Stimulated activated CD4-positive, alpha-beta T cell treated with anti-CD3 and anti-CD28 coated beads, Interleukin-15, amount 100 ng/mL, for 48 hours (primary cell): ENCODE results near the gene RPS18.
"Not testable (repeated sequence)": the region's sequence is repeated elsewhere in the genome, so short reads cannot be mapped to it uniquely, and the experiment has no call there.

ENCODE experiments used
- DNase-seq, 2 donors: peaks; one replicate each; pipeline ENCODE4 v3.0.0-alpha.2; 2020; ENCODE audit warnings: low read depth in 2 of 2

Gene RPS18

DNA sequence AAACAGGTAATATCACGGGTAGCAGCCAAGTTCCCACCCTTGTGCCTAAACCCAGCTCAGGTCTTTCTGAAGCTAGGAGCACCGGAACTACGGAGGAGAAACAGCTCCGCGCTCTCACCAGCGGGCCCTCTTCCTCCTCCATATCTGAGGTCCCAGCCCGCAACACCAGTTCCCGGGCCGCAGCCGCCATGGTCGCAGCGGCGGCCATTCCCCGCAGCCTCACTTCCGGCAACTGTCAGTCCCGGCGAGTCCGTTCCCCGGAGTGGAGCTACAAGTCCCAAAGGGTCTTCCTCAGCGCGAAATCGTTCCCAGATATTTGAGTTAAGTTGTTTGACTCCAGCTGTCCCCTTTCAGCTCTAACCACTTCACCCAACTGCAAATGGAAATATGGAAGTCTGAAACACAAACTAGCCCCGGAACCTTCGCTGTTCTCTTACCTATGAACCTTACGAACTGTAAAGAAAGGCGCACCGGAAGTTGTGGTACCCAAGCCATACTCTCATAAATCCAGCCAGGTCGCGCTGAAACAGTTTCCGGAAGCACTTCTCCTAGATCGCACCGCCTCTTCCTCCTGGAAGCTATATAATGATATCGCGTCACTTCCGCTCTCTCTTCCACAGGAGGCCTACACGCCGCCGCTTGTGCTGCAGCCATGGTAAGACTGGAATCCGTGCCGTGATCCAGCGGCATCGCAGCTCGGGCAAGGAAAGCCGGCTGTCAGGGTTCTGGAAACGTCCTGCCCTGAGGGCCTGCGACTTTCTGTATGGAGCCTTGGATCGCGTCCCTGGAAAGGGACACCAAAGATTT, at the start of gene RPS18, which contains the start of gene VPS52:
RPS18 (plus strand) TSS at position 608 of the 807 bp plus-strand sequence; CDS start at position 653, 45 bp downstream.
VPS52 (minus strand) TSS at position 409 of the 807 bp plus-strand sequence; CDS start at position 208, 201 bp downstream.
- DNase-seq = peak; percentile 85 to 90

DNA sequence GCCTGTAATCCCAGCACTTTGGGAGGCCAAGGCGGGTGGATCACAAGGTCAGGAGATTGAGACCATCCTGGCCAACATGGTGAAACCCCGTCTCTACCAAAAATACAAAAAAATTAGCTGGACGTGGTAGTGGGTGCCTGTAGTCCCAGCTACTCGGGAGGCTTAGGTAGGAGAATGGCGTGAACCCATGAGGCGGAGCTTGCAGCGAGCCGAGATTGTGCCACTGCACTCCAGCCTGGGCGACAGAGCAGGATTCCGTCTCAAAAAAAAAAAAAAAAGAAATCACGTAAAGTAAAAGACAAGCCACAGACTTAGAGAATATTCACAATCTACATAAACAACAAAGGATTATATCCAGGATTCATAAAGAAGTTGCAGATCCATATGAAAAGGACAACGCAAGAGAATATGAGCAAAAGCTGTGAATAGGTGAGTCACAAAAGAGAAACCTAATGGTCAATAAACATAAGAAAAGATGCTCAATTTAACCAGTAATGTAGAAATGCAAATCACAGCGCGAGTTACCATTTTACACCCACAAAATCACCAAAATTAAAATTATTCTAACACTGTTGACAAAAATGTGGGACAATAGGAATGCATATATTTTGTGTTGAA, 45.3 kb upstream of the RPS18 start:
- not testable (repeated sequence) for DNase-seq

DNA sequence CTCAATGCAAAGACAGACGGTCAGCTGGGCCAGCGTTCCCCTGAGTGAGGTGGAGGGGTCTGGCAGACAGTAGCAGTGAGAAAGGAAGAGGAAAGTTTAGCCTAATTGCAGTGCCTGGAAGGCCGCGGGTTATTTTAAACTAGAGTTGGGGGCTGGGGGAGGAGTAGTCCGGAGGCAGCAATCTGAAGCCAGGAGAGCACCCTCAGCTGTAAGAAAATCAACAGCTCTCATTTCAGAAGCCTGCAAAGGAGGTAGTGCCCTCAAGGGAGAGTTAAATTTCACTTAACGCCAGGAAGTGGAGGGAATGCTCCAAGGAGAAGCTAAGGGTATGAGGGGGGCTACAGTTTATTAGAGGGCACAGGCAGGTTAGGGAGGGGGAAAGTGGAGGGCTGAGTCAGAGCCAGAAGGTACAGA, 36.6 kb upstream of the RPS18 start:
- no peak for DNase-seq

DNA sequence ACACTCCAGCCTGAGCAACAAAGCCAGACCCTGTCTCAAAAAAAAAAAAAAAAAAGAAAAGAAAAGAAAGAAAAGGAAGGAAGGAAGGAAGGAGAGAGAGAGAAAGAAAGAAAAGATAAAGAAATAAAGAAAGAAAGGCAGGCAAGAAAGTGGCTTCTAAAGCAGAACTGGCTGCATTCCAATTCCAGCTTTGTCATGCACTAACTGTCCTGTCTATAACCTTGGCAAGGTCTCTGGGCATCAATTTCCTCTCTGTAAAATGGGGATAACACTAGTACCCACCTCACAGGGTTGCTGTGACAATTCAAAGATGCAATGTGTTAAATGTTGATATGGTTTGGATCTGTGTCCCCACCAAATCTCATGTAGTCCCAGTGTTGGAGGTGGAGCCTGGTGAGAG, 35.5 kb upstream of the RPS18 start:
- no peak for DNase-seq

DNA sequence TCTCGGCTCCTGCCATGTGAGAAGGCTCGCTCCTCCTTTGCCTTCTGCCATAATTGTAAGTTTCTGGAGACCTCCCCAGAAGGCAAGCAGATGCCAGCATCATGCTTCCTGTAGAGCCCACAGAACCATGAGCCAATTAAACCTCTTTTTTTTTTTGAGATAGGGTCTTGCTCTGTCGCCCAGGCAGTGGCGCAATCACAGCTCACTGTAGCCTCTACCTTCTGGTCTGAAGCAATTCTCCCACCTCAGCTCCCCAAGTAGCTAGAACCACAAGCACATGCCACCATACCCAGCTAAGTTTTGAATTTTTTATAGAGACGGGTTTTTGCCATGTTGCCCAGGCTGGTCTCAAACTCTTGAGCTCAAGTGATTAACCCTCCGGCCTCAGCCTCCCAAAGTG, 35.0 kb upstream of the RPS18 start:
- no peak for DNase-seq

DNA sequence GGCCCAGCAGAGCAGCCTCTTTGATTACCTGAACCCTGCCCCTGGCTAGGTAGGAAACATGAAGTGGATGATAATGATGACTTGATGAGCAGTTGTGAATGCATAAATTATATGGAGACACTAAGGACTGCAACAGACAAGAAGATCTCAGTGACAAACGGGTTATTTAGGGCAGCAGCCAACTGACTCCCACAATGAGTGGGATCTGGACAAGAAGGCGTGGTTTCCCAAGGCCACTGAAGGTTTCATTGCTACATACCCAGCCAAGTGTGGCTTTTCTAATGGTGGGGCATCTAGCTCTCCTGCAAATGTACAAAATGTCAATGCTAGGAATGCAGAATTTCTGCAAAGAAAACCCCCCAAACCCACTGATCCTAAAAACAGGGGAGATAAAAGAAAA, 34.1 kb upstream of the RPS18 start:
- DNase-seq = no peak

DNA sequence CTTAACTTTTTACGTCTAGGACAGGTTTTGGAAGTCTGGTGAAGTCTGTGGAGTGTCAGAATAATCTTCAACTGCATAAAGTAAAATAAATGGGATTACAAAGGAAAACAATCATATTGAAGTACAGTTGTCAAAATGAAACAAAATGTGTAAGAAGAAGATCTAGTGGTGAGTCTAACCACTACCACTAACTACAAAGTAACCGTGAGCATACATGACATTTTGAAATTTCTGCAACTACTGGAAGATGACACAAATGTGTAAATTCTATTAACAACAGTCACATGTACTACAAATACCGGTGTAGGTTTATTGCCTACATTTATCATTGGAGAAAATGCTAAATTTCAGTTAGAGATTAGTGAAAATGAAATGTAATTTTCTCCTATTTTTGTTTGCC, 29.9 kb upstream of the RPS18 start:
- no peak for DNase-seq

DNA sequence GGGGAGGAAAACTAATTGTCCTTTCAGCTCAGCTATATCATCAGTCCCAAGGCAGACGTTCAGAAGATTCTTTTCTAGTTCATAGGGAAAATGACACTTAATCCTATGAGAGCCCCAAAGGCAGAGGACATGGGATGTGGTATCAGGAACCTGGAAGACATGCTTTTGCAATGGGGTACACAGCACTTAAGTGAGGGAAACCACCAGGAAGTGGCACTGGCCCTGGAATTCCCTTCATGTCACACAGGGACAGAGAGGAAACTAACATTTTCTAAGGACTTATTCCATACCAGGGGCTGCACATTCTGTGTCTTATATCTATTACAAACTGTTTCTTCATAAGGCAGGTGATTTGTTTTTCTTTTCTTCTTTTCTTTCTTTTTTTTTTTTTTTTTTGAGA, 28.4 kb upstream of the RPS18 start:
- no peak for DNase-seq

DNA sequence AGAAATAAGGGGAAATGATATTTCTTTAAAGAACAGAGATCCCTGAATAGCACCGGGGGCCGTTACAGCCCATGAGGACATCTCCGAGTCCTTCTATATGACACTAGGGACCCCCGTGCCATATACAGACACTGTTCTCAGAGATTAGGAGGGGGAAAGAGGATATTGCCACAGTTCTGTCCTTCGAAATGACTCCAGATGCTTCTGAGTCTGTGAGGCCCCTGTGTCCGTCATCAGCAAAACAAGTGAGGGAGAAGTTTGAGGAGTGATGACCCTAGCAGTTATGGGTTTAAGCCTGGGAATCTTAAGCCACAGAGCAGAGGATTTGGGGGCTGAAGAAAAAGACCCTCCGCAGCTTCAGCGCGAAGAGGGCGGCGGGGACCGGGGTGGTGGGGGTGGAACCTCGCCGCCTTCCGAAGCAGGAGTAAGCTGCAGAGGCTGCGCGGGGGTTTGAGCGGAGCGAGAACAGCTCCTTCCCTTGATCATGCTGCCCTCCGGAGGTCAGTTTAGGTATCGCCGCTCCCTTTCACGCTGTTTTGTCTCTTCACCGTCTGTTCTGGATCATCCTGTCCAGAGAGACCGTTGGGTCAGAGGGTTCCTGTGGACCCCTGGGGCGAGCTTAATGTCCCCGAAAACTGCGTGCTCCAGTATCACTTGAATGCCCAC, 23.8 kb upstream of the RPS18 start:
- DNase-seq = peak; percentile 78 to 88

DNA sequence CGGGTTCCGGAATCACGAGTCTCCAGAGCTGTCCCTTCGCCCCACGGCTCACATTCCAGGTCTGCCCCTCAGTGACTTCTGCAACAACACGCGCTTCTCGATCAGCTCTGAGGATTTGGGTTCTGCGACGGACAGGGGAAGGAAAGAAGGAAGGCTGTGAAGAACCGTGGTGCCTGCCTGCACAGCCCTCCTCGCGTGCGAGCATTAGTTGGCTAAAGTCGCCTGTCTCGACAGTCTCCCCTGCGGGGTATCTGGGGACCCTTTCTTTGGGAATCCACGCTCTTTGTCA, 23.3 kb upstream of the RPS18 start:
- DNase-seq = peak; percentile 9 to 13

DNA sequence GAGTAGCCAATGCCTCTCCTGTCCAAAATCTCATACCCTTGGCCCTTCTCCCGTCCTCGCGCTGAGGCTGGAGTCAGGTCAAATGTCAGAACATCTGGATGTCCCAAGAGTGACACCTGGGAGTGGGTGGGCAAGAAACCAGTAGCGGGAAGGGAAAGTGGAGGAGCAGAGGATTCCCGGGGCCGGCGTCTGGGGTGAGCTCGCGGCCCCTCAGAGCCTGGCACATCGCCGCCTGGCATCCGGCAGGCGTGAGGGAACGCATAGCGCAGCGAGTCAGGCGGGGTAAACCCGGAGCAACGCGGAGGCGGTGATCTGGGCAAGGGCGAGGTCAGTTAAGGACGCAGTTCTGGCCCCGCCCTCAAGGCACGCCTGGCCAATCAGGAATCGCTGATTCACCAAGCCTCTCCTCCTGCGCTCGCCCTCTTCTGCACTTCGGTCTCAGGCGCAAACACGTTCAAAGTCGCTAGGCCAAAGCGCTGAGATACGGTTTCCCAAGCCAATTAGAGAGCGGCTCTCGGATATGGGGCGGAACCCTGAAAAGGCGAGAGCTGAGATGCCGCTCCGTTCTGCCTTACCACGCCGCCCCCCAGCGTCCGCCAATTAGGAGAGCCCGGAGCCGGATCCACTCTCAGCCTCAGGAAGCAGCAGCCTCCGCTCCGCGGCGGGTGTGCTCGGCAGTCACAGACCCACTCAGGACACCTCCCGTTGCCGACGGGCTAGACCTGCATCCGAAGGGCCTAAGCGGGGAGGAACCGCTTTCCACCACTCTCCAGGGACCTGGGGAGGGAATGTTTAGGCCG, 22.7 kb upstream of the RPS18 start:
- peak; percentile 94 to 97 for DNase-seq

DNA sequence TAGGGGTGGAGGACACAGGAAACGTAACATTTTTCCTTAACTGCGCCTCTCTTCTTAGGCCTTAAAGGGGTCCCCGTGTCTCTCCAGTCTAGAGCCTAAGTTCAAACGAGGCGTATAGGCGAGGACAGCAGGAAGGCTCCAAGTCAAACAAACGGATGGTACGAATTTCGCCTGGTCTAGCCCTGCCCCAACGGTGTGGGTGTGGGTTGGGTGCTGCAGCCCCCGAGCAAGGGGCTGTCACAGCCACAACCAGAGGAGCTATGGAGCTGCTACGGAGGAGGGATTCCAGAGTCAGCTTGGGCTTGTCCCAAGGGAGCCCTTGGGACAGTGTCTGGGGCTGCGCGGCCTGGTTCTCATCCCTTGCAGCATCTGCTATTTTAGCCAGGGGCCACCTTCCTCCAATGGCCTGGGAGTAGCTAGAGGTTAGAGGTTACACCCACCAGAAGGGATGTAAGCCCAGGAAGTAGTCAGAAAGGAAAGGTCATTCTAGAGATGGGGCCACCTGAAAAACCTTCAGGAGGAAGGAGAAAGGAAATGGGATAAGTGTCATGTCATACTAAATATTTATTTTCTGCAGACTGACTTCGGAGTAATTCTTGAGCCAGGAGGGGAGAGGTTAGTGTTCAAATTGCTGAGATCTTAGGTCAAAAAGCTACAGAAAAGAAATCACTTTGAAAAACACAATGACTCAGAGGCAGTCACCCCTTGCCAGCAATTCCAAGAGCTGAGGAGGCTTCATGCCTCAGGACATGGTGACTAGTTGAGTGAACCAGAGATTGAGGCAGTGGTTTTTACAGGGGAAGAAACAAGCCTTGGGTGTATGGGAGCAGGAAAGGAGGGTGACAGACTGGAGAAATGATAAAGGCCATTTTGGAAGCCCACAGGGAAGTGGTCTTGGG, 21.9 kb upstream of the RPS18 start:
- no peak for DNase-seq

DNA sequence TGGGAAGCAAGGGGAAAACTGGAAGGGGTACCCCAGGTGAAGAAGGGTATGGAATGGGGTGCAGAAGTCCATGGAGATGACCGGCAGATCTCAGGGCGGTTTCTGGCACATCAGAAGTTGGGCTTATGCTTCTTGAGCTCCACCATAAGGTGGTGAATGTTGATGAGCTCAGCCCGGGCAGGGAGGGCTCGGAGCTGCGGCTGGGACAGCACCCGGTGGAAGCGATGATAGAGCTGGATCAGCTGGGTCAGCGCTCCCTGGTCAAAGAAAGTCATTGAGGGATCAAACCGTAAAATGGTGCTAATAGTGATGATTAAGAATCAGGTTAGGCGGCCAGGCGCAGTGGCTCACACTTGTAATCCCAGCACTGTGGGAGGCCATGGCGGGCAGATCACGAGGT, 21.1 kb upstream of the RPS18 start:
- no peak for DNase-seq

DNA sequence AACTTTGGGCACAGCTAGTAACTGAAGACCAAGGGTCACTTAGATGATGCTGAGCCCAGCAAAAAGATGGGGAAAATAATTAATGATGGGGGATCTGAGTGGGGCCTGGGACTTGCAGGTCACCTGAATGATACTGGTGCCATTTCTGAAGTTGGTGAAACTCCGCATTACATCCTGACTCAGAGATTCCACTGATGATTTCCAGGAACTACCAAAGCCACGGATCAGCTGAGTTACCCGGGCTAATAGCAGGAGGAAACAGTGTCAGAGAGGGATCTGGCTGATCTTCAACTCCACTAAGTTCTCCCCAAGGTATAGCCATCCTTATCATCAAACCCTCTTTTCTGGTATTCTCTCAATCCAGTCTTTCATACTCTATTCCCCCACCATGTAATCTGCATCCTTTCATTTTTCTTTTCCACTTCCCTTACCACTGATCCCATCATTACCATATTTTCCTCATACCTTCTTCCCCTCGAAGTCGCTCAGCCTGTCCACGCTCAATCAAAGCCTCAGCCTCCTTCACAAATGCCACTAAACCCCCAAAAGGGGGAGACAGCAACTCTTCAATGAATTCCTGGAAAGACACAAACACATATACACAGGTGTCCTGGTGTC, 20.4 kb upstream of the RPS18 start:
- DNase-seq = no peak

DNA sequence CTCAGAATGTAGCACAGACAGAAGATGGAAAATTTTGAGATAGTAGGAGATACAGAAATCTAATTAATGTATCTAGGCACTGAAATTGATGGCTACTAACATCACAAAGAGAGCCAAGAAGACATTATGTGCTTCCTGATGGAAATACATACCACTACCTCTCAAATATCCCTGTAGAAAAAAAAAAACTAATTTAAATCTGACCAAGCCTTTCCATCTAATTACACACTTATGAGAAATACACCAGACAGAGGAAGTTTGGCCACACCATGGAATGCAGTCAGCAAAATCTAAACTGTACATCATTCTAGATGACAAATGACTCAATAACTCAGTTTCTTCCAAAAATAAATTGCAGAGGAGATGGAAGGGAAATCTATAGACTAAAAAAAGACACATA, 19.1 kb upstream of the RPS18 start:
- no peak for DNase-seq

DNA sequence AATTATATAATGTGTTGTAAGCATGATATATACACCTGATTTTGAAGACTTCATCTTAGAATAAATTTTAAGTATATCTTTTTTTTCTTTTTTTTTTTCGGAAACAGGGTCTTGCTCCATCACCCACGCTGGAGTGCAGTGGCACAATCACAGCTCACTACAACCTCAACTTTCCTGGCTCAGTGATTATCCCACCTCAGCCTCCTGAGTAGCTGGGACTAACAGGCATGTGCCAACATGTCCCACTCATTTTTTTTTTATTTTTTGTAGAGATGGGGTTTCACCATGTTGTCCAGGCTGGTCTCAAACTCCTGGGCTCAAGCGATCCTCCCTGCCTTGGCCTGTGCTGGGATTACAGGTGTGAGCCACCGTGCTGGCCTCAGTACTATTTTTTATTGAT, 17.3 kb upstream of the RPS18 start:
- DNase-seq = no peak

DNA sequence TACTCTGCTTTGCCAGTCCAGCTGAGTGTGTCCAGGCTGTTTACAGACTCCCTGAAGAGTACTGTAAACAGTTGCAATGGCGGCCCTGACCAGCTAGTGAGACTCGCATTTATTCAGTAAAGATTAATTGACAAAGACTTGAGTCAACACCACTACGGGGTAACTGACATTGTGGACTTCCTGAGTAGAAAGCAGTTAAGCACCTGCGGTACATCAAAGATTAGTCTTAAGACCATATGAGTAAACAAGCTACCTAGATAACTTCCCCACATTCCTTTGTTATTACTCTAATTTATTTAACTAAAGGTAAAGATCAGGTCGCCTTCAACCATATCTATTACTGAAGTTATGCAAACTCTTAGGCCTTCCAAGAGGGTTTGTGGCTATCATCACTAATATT, 12.8 kb upstream of the RPS18 start:
- DNase-seq = no peak

DNA sequence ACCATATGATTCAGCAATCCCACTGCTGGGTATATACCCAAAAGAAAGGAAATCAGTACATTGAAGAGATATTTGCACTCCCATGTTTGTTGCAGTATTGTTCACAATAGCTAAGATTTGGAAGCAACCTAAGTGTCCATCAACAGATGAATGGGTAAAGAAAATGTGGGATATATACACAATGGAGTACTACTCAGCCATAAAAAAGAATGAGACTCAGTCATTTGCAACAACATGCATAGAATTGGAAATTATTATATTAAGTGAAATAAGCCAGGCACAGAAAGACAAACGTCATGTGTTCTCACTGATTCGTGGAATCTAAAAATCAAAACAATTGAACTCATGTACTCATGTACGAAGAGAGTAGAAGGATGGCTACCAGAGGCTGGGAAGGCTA, 9.4 kb upstream of the RPS18 start:
- DNase-seq = not testable (repeated sequence)

DNA sequence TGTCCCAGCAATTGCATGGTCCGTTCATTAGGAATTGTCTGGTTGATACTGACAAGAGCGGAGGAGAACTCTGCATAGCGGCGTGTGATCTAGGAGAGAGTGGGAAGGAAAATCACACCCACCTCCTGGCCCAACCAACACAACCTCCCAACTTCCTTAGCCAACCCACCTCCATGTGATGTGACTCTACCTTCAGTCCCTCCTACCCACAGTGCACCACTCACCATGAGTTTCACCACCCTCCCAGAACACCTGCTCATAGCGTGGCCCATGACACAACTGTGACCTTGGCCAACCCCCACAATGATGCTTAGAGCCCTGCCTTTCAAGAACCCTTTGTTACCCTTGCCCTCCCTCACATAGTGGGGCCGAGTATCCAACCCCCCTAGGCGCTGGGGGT, 7.9 kb upstream of the RPS18 start:
- DNase-seq = no peak

DNA sequence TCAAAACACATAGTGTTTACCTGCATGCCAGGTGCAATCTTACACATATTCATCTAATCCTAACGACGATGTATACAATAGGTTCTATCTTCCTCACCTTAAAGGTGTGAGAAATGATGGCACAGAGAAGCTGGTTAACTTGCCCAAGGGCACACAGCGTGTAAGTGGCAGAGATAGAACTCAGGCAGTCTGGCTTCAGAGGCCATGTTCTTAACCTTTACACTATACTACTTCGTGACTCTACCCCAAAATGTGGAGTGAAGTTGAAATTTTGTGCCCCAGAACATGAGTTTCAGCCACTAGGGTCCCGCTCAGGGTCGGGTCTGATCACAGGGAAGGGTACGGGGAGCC, 783 bp upstream of the RPS18 start:
- no peak for DNase-seq
